Tibial nerve (tissue), 4 donors: ENCODE data around the gene CMSS1. TPM values are rescaled to one million over a fixed set of nuclear protein-coding genes. Genes with fewer than 3 reads are reported as not detected.

Source experiments
- DNase-seq, 2 donors: peaks; one replicate each; pipeline ENCODE4 v3.0.0-alpha.2; 2019; ENCODE audit warnings: low spot score in 2 of 2
- H3K27ac ChIP-seq, 4 donors: fragments of 200-600 bp; sonication (generic) in 3 of 4; one replicate each; pipeline ENCODE4 v1.5.1; 2017 to 2019; ENCODE audit warnings: mild to moderate bottlenecking in 1 of 4
- H3K27me3 ChIP-seq, 2 donors: fragments of 200-600 bp; sonication (generic) in 1 of 2; one replicate each; pipeline versions ENCODE4 v1.5.1 to v1.6.0; 2017 to 2019
- H3K36me3 ChIP-seq, 3 donors: fragments of 200-600 bp; sonication (generic); one replicate each; pipeline ENCODE4 v1.5.1; 2018 to 2019
- H3K4me1 ChIP-seq, 4 donors: fragments of 200-600 bp; sonication (generic) in 3 of 4; one replicate each; pipeline ENCODE4 v1.5.1; 2017 to 2019
- H3K4me3 ChIP-seq, 4 donors: fragments of 200-600 bp; sonication (generic) in 3 of 4; one replicate each; pipeline ENCODE4 v1.5.1; 2017 to 2019; ENCODE audit warnings: mild to moderate bottlenecking in 1 of 4, moderate library complexity in 1 of 4
- H3K9me3 ChIP-seq, 4 donors: fragments of 200-600 bp; sonication (generic) in 3 of 4; one replicate each; pipeline ENCODE4 v1.5.1; 2017 to 2019
- EP300 ChIP-seq, 2 donors: sonication (generic); formaldehyde crosslinking; IDR thresholded peaks; one replicate each; pipeline ENCODE4 v1.6.1; 2017; ENCODE audit warnings: antibody characterized with exemption in 2 of 2, mild to moderate bottlenecking in 1 of 2
- POLR2A ChIP-seq, 2 donors: fragments of 450-650 bp; IDR thresholded peaks; one replicate each; pipeline ENCODE4 v1.6.1; 2017; ENCODE audit warnings: antibody characterized with exemption in 2 of 2, mild to moderate bottlenecking in 2 of 2, moderate library complexity in 2 of 2
- WGBS, 2 donors: methylation state at CpG; one replicate each; pipeline ENCODE4 v1.1.5; 2018; 5-methylcytosine and 5-hydroxymethylcytosine counted together
- total RNA-seq, 4 donors: library from RNA; depleted of rRNA; stranded (reverse); fragments of >200 nt; gene quantifications; one replicate each; pipeline ENCODE4 v1.1.0, GENCODE V29; 2016
- TF ChIP-seq, protein P1 (sequence below), 5 experiments: fragments of 200-600 bp in 3 of 5; fragments of 450-650 bp in 2 of 5; sonication (generic) in 3 of 5; IDR thresholded peaks; one replicate each; pipeline ENCODE4 v1.5.1; 2016 to 2019; ENCODE audit warnings: antibody characterized with exemption in 5 of 5, mild to moderate bottlenecking in 3 of 5, moderate library complexity in 2 of 5

CMSS1 gene
- total RNA-seq, 4 donors from 2014 or later, result 5.5 to 29.1 (median 15.7) TPM

DNA sequence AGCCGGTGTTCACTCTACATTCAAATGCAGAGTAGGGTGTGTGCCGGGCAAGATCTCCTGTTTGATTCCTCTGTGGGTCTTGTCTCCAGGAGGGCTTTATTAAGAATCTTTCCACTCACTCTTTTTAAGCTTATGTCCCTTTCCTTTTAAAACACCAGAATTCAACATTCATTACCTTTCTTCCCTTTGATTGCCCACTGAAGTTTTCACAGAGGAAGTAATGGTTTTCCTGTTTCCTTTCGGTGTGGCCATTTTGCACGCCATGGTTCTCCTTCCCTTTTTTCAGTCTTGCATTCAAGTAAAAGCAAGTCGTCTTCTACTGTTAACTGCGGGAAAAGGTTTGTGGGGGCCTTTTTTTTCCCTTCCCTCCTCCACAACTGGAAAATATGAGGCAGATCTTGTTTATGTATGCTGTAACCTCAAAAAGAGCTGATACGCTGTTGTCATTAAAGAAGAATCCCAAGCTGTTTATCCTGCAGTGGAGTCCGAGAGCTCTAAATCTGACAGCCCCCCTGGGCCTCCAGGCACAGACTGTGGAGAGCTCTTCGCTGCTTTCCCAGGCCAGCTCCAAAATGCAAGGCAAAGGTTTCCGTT lies 256.1 kb downstream of the CMSS1 start:
- H3K36me3 ChIP-seq, result no peaks in the 10 kb centered on the region
- H3K9me3 ChIP-seq, result no peaks in the 10 kb centered on the region
- 40 to 48% methylated on average over 10 of the region's 10 CpGs for WGBS, 2 donors
- no peak overlapping the region for H3K4me3 ChIP-seq
- peak in 1 of 2 donors; percentile 23 for TF ChIP-seq EP300 (IDR thresholded peaks at IDR 0.05)
- no peak for TF ChIP-seq POLR2A (IDR thresholded peaks at IDR 0.05)
- TF ChIP-seq, protein P1, sequence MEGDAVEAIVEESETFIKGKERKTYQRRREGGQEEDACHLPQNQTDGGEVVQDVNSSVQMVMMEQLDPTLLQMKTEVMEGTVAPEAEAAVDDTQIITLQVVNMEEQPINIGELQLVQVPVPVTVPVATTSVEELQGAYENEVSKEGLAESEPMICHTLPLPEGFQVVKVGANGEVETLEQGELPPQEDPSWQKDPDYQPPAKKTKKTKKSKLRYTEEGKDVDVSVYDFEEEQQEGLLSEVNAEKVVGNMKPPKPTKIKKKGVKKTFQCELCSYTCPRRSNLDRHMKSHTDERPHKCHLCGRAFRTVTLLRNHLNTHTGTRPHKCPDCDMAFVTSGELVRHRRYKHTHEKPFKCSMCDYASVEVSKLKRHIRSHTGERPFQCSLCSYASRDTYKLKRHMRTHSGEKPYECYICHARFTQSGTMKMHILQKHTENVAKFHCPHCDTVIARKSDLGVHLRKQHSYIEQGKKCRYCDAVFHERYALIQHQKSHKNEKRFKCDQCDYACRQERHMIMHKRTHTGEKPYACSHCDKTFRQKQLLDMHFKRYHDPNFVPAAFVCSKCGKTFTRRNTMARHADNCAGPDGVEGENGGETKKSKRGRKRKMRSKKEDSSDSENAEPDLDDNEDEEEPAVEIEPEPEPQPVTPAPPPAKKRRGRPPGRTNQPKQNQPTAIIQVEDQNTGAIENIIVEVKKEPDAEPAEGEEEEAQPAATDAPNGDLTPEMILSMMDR (IDR thresholded peaks at IDR 0.05), result no peak
- peak overlapping the region in 3 of 4 donors; percentile 29 to 49 (median 36) for H3K27ac ChIP-seq
- no peak for DNase-seq
- peaks cover 0 to 27% (median 5%) of the 10 kb centered on the region in 4 donors for H3K4me1 ChIP-seq
- H3K27me3 ChIP-seq, result no peaks in the 10 kb centered on the region

DNA sequence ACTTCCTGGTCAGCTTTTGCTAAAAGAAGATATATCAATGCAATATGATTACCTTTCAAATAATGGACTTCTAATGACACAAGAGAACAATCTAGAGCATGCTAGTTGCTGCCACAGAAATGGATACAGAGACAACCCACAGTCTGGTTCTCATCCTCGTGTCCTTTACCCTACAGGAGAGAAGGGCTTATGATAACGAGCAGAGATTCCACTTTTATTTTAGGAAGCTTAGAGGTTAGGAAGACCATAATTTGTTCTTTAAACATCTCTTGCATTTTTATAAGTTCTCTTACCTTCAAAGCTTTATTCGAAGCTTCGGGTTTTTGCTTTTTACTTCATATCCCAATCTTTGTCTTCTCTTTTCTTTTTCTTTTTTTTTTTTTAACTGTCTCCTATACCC lies 257.5 kb downstream of the CMSS1 start:
- no peaks in the 10 kb centered on the region for H3K9me3 ChIP-seq
- no peak overlapping the region for H3K4me3 ChIP-seq
- DNase-seq, result no peak
- 86 to 93% methylated on average over 4 of the region's 4 CpGs for WGBS, 2 donors
- no peak overlapping the region for H3K27ac ChIP-seq
- H3K4me1 ChIP-seq, result peaks cover 0 to 21% (median 5%) of the 10 kb centered on the region in 4 donors
- TF ChIP-seq POLR2A (IDR thresholded peaks at IDR 0.05), result no peak
- TF ChIP-seq, protein P1 (IDR thresholded peaks at IDR 0.05), result no peak
- H3K36me3 ChIP-seq, result no peaks in the 10 kb centered on the region
- no peaks in the 10 kb centered on the region for H3K27me3 ChIP-seq

DNA sequence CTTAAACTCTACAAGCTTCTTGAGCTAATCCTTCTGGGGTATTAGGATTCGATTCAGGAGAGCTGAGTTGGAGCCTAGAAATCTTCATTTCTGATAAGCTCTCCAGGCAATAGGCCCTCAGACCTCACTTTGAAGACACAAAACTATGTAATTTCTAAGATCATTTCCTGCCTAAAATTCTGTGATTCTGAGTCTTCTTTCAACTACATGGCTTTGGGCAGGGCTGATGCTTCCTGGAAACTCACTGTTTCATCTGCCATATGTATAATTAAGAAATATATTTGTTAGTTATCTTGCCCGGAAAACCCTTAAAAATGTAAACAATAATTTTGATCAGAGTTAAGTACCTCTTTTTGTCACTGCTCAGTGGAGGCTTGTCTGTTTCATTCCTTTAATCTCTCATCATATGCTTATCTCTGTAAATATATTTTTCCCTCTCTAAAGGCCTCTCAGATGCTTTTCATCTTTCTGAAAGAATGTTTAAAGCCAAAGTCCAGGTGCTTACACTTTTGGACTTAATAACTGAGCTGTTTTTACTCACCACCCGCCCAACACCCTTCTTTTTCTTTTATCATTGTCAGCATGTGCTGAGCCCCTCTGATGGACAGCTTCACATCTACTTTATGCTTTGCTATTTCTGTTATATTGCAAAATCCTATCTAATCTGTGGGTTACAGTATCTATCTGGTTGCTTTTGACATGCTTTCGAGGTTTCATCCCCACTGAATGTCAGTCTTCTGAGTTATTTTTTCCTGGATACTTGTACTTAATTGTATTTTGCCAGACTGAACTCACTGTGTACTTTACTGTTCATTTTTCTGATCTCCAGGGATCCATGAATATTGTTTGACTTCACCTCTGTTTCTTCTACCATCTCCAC lies 258.4 kb downstream of the CMSS1 start:
- Histone ChIP-seq H3K36me3 (no peaks in the 10 kb centered on the region), H3K4me1 (peaks cover 0 to 21% (median 5%) of the 10 kb centered on the region in 4 donors), H3K9me3 (no peaks in the 10 kb centered on the region), H3K4me3 (no peak overlapping the region), H3K27ac (no peak overlapping the region), H3K27me3 (no peaks in the 10 kb centered on the region)
- TF ChIP-seq, protein P1 (IDR thresholded peaks at IDR 0.05), result no peak
- TF ChIP-seq POLR2A (IDR thresholded peaks at IDR 0.05) (no peak), EP300 (IDR thresholded peaks at IDR 0.05) (no peak)
- WGBS, 2 donors, result 71 to 85% methylated on average over 4 of the region's 4 CpGs
- no peak for DNase-seq

DNA sequence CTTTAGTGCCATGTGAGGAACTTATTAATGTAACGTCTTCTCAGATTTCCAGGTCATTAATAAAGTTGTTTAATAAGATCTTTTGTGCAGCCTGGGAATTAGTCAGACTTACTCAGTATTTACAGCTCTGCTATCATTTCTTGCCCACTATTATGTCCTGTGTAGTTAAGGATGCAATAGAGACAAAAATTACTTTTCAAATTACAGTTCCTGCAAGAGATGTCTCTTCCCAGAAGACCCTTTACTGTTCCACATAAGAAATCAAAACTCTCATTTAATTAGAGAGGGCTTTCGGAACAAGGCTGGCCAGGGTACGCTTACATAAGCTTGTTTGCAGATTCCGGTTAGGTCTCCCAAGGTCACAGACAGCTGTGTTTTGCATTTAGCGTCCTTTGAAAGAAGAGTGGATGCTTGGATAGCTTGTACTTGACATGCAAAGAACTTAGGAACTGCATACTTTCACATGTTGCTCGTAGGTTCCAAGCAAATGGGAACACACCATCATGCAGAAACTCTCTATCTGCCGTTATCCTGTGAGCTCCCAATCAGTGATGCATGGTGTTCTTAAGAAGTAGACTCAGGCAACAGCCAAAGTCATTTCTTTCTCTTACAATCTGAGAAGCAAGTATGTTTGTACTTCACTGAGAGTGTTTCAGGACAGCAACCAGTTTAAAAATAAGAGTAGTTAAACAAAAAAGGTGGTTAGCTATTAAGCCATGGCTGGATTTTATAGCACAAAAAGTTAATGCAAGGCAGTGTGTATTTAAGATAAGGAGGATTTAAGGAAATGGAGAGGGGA lies 259.3 kb downstream of the CMSS1 start:
- Histone ChIP-seq H3K9me3 (no peaks in the 10 kb centered on the region), H3K36me3 (no peaks in the 10 kb centered on the region), H3K27me3 (no peaks in the 10 kb centered on the region), H3K4me3 (no peak overlapping the region), H3K27ac (no peak overlapping the region), H3K4me1 (peaks cover 0 to 21% (median 5%) of the 10 kb centered on the region in 4 donors)
- DNase-seq, result no peak
- WGBS, 2 donors, result 51 to 64% methylated on average over 7 of the region's 7 CpGs
- TF ChIP-seq POLR2A (IDR thresholded peaks at IDR 0.05) (no peak), EP300 (IDR thresholded peaks at IDR 0.05) (no peak)
- TF ChIP-seq, protein P1 (IDR thresholded peaks at IDR 0.05), result no peak
